Right lobe of liver (tissue), 4 donors: ENCODE results near the gene SLC4A5.

Experiments
- CTCF ChIP-seq, 4 donors: fragments of 200-600 bp in 3 of 4; fragments of 450-650 bp in 1 of 4; IDR thresholded peaks; one replicate each; pipeline versions ENCODE4 v1.5.1 to v1.8.0; 2016 to 2022; ENCODE audit warnings: antibody characterized with exemption in 4 of 4, mild to moderate bottlenecking in 2 of 4
- POLR2A ChIP-seq: fragments of 450-650 bp; IDR thresholded peaks from one replicate; pipeline ENCODE4 v1.6.1; 2017; ENCODE audit warnings: antibody characterized with exemption, mild to moderate bottlenecking
- donor health status: DM: no; HTN: no; CAD: no.
- donor health status: DM: no; HTN: no; CAD: no.
- donor health status: DM: no; HTN: yes; CAD: no.

- TF ChIP-seq CTCF (IDR thresholded peaks at IDR 0.05) (no peak), POLR2A (no peak)
Observed at GRCh38 chr2:74223941-74224770, 119.1 kb downstream of the SLC4A5 start.
